Ectodermal cell (in vitro differentiated cells): ENCODE data around the gene MORC4. TPM values are rescaled to one million over a fixed set of nuclear protein-coding genes. Genes with fewer than 3 reads are reported as not detected.

ENCODE experiments used
- H3K27ac ChIP-seq: 2 replicates; pipeline ENCODE4 v1.7.0; 2013; ENCODE audit warnings: mild to moderate bottlenecking, low read depth, low read length; ENCODE audit not compliant: insufficient read depth, poor library complexity, severe bottlenecking
- H3K27me3 ChIP-seq: 2 replicates; pipeline ENCODE4 v1.7.0; 2013; ENCODE audit warnings: mild to moderate bottlenecking, low read length; ENCODE audit not compliant: insufficient read depth, control insufficient read depth, poor library complexity, severe bottlenecking
- H3K36me3 ChIP-seq: one replicate; pipeline ENCODE4 v1.7.0; 2013; ENCODE audit warnings: low read length; ENCODE audit not compliant: control insufficient read depth, insufficient read depth
- H3K4me1 ChIP-seq: one replicate; pipeline ENCODE4 v1.7.0; 2013; ENCODE audit warnings: low read length; ENCODE audit not compliant: control insufficient read depth, insufficient read depth
- H3K4me3 ChIP-seq: 2 replicates; pipeline ENCODE4 v1.7.0; 2013; ENCODE audit warnings: low read depth, low read length, control low read depth; ENCODE audit not compliant: insufficient read depth
- H3K9me3 ChIP-seq: 2 replicates; pipeline ENCODE4 v1.7.0; 2013; ENCODE audit warnings: mild to moderate bottlenecking, low read length, moderate library complexity; ENCODE audit not compliant: control insufficient read depth
- WGBS, 2 experiments: methylation state at CpG; one replicate each; pipeline ENCODE4 v1.1.7; 2013; ENCODE audit warnings: missing lambda C conversion rate in 2 of 2; 5-methylcytosine and 5-hydroxymethylcytosine counted together
- polyA plus RNA-seq, 4 experiments: library from polyadenylated mRNA; stranded (reverse); fragments of 50-300 nt; gene quantifications; one replicate each; pipeline ENCODE4 v1.2.3, GENCODE V29; 2013

MORC4 gene
- 5.0 TPM for polyA plus RNA-seq (2013, experiment 1 of 4)
- 4.6 TPM for polyA plus RNA-seq (2013, experiment 2 of 4)
- 4.5 TPM for polyA plus RNA-seq (2013, experiment 3 of 4)
- polyA plus RNA-seq (2013, experiment 4 of 4) = 4.8 TPM

DNA sequence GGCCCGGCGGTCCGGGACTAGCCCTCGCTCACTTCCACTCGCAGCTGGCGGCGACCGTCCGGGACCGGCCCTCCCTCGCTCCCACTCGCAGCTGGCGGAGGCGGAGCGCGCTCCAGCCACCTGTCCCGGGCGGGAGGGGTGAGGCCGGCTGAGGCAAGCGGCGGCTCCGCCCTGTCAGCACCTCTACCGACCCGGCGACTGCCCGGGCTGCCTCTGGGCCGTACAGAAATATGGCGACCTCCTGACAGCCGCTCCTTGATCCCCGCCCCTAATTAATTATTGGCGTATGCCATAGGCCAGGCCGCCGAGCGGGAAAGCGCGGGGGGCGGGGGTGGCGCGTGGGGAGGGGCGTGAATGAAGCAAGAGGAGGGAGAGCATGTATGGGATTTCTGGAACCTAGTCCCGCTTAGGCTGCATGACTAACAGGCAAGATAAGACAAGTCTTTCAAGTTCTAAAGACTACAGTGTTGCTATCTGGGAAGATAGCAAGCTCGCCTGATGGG lies at the start of gene MORC4:
TSS of gene MORC4 (minus strand) at position 200 of the 503 bp plus-strand sequence. CDS start 243 bp downstream, outside the sequence.
- H3K27ac ChIP-seq = no peak within 1 kb of the TSS
- no peaks in the 10 kb centered on the region for H3K36me3 ChIP-seq
- H3K4me1 ChIP-seq = no peaks in the 10 kb centered on the region
- WGBS, 2 experiments = 1 to 2% methylated on average over 42 of the region's 42 CpGs
- no peaks in the 10 kb centered on the region for H3K9me3 ChIP-seq
- H3K4me3 ChIP-seq = peak within 1 kb of the TSS; percentile 43
- peaks cover 6% of the 10 kb centered on the region for H3K27me3 ChIP-seq

DNA sequence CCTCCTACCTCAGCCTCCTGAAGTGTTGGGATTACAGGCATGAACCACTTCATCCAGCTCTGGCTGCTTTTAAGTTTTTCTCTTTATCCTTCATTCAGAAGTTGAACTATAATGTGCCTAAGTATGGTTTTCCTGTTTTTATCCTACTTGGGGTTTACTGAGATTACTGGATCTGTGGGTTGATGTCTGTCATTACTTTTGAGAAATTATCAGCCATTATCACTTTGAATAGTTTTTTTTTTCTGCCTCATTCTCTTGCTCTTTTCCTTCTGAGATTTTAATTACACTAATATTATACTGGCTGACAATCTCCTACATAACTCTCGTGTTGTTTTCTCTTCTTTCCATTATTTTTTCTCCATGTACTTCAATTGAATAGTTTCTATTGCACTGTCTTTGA lies 47.6 kb upstream of the MORC4 start:
- no peak overlapping the region for H3K27ac ChIP-seq
- H3K27me3 ChIP-seq = no peaks in the 10 kb centered on the region
- no peaks in the 10 kb centered on the region for H3K9me3 ChIP-seq
- no peak overlapping the region for H3K4me3 ChIP-seq
- H3K4me1 ChIP-seq = no peaks in the 10 kb centered on the region
- H3K36me3 ChIP-seq = no peaks in the 10 kb centered on the region
- 92 to 100% methylated on average over 1 of the region's 1 CpG for WGBS, 2 experiments

- Histone ChIP-seq H3K9me3 (no peaks in the 10 kb centered on the region), H3K27me3 (no peaks in the 10 kb centered on the region), H3K36me3 (no peaks in the 10 kb centered on the region), H3K27ac (no peak overlapping the region), H3K4me3 (no peak overlapping the region), H3K4me1 (no peaks in the 10 kb centered on the region)
- no CpG with 5 or more reads among the region's 1 CpG for WGBS, 2 experiments
These were observed 29.7 kb upstream of the MORC4 start for GRCh38 chrX:107029752-107030151.

DNA sequence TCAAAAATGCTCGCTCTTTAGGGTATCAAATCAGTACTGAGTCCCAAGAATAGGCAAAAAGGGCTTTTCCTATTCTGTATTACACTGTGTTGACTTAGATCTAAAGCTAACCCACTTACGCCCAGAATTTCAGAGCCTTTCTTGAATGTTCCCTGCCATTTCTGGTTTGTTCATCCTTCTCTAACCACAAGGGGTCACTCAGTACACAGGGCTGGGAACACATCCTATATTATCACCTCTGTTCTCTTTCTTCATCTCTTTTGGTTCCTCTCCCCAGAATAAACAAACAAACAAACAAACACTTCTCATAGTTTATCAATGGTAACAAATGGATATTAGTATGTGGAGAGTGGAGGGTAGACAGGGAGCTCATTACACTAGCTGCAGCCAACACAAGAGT lies 25.5 kb upstream of the MORC4 start:
- Histone ChIP-seq H3K27ac (no peak overlapping the region), H3K4me3 (no peak overlapping the region), H3K4me1 (no peaks in the 10 kb centered on the region), H3K27me3 (no peaks in the 10 kb centered on the region), H3K36me3 (no peaks in the 10 kb centered on the region), H3K9me3 (no peaks in the 10 kb centered on the region)
- 32 to 44% methylated on average over 2 of the region's 2 CpGs for WGBS, 2 experiments

- 80% methylated on average over 1 of the region's 1 CpG; no CpG with 5 or more reads in 1 of the 2 experiments for WGBS, 2 experiments
- Histone ChIP-seq H3K27me3 (no peaks in the 10 kb centered on the region), H3K36me3 (no peaks in the 10 kb centered on the region), H3K27ac (no peak overlapping the region), H3K9me3 (no peaks in the 10 kb centered on the region), H3K4me1 (no peaks in the 10 kb centered on the region), H3K4me3 (no peak overlapping the region)
These were observed 14.9 kb upstream of the MORC4 start for GRCh38 chrX:107014936-107015335.

GRCh38 chrX:107008034-107008433 lies 8.0 kb upstream of the MORC4 start:
- no peaks in the 10 kb centered on the region for H3K27me3 ChIP-seq
- 92 to 94% methylated on average over 4 of the region's 4 CpGs for WGBS, 2 experiments
- H3K4me3 ChIP-seq = no peak overlapping the region
- no peaks in the 10 kb centered on the region for H3K9me3 ChIP-seq
- H3K27ac ChIP-seq = no peak overlapping the region
- H3K4me1 ChIP-seq = no peaks in the 10 kb centered on the region
- no peaks in the 10 kb centered on the region for H3K36me3 ChIP-seq

DNA sequence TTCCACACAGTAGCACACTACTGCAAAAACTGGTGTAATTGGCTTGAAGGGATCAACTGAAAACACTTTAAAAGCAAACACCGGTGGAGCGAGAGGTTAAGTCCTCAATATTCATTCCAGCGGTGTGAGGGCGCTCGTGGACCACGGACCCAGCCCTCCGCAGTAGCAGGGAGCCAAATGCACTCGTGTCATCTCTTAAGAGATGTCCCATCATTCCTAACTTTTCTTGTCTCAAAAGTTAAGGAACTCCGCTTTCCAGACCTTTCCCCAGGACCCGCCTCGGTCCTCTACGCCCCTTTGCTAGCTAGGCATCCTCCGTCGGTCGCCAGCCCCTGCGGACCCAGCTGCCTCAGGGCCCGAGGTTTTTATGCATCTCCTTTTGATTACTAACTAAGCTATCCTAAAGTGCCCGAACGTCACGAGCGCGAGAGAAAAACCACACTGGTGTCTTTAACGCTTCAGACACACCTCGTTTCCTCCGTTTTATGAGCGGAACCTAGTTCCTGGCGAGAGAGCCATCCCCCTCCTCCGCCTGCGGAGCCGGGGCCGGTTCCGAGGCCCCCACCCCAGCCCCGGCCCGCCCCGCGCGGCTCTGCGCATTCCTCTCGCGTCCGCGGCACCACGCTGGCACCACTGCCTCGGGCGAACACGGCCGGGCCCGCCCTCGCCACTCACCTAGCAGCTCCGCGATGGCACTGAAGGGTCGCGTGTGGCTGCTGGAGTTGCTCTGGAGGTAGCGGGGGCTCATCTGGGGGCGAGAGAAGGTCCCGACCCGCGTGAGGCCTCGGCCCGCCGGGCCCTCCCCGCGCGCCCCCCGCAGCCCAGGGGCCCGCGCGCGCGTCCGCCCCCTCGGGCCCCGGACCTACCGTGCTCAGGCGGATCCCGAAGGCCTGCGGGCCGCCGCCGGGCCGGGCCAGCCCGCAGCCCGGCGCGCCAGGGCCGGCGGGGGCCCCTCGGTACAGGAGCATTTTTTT lies 723 bp downstream of the MORC4 start:
- Histone ChIP-seq H3K9me3 (no peaks in the 10 kb centered on the region), H3K4me3 (peak overlapping the region; percentile 43), H3K36me3 (no peaks in the 10 kb centered on the region), H3K27me3 (peaks cover 6% of the 10 kb centered on the region), H3K27ac (no peak overlapping the region), H3K4me1 (no peaks in the 10 kb centered on the region)
- 0 to 1% methylated on average over 88 of the region's 88 CpGs for WGBS, 2 experiments

DNA sequence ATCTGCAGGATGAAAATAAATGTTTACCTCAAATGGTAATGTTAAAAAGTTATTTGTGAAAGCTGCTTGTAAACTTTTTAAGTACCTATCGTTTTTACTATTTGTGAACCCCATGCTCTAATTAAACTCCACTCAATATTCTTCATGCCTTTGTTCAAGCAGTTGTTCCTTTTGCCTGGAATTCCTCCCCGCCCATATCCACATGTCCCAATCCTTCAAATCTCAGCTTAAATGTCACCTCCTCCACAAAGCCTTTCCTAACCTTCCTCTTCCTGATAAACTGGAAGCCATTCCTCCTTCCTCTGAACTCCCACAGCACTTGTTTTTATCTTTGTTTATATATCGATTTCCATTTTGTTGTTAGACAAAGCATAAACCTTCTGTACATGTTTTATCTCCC lies 2.4 kb downstream of the MORC4 start:
- Histone ChIP-seq H3K4me3 (no peak overlapping the region), H3K27me3 (peaks cover 6% of the 10 kb centered on the region), H3K9me3 (no peaks in the 10 kb centered on the region), H3K36me3 (no peaks in the 10 kb centered on the region), H3K27ac (no peak overlapping the region), H3K4me1 (no peaks in the 10 kb centered on the region)
- WGBS, 2 experiments = 83 to 90% methylated on average over 2 of the region's 3 CpGs

GRCh38 chrX:106995678-106996077 lies 4.3 kb downstream of the MORC4 start:
- no peaks in the 10 kb centered on the region for H3K4me1 ChIP-seq
- no peaks in the 10 kb centered on the region for H3K36me3 ChIP-seq
- H3K27ac ChIP-seq = no peak overlapping the region
- no peak overlapping the region for H3K4me3 ChIP-seq
- H3K9me3 ChIP-seq = no peaks in the 10 kb centered on the region
- WGBS, 2 experiments = 86 to 88% methylated on average over 2 of the region's 2 CpGs
- H3K27me3 ChIP-seq = peaks cover 6% of the 10 kb centered on the region

- no peaks in the 10 kb centered on the region for H3K27me3 ChIP-seq
- no peaks in the 10 kb centered on the region for H3K4me1 ChIP-seq
- 88 to 100% methylated on average over 1 to 2 of the region's 2 CpGs for WGBS, 2 experiments
- no peaks in the 10 kb centered on the region for H3K9me3 ChIP-seq
- H3K36me3 ChIP-seq = no peaks in the 10 kb centered on the region
- no peak overlapping the region for H3K4me3 ChIP-seq
- H3K27ac ChIP-seq = no peak overlapping the region
These were observed 12.5 kb downstream of the MORC4 start for GRCh38 chrX:106987488-106987887.
